DND-41 (cell line): ENCODE measurements around the gene ARFRP1.

Experiments used
- CTCF ChIP-seq: IDR thresholded peaks from 2 replicates; pipeline ENCODE4 v1.5.1; 2012; ENCODE audit warnings: borderline replicate concordance, low read length, moderate library complexity, mild to moderate bottlenecking; ENCODE audit not compliant: poor library complexity, severe bottlenecking; ENCODE audit errors: extremely low read depth
- EZH2 ChIP-seq: IDR thresholded peaks from 3 replicates; pipeline ENCODE4 v1.6.1; 2012; ENCODE audit warnings: borderline replicate concordance, low read depth, mild to moderate bottlenecking, moderate library complexity, low read length, inconsistent platforms; ENCODE audit not compliant: severe bottlenecking

GRCh38 chr20:63660622-63661021 lies 47.2 kb downstream of the ARFRP1 start:
- TF ChIP-seq CTCF (no peak), EZH2 (no peak)
